Progenitor cell of endocrine pancreas (in vitro differentiated cells): Measurements from ENCODE around the gene SRXN1. TPM values are rescaled to one million over a fixed set of nuclear protein-coding genes. Genes with fewer than 3 reads are reported as not detected.
A peak's percentile ranks its signal among the peaks of the same experiment; 100 is the strongest.
"Not testable (repeated sequence)": the region's sequence is repeated elsewhere in the genome, so short reads cannot be mapped to it uniquely, and the experiment has no call there.

ENCODE experiments used
- DNase-seq: peaks from one replicate; pipeline ENCODE4 v3.0.0; 2021; ENCODE audit warnings: low spot score; ENCODE audit not compliant: unreplicated experiment
- H3K27ac Mint-ChIP-seq: 2 replicates; pipeline ENCODE4 v1.8.0; 2021; ENCODE audit warnings: mild to moderate bottlenecking, moderate library complexity, mixed read lengths
- H3K27me3 Mint-ChIP-seq: 2 replicates; pipeline ENCODE4 v1.8.0; 2021; ENCODE audit warnings: mixed read lengths
- H3K36me3 Mint-ChIP-seq: 2 replicates; pipeline ENCODE4 v1.8.0; 2022; ENCODE audit warnings: mixed read lengths; ENCODE audit not compliant: insufficient read depth
- H3K4me1 Mint-ChIP-seq: 2 replicates; pipeline ENCODE4 v1.8.0; 2021; ENCODE audit warnings: low read depth, mixed read lengths
- H3K4me3 Mint-ChIP-seq: 2 replicates; pipeline ENCODE4 v1.8.0; 2021; ENCODE audit warnings: low read depth, mild to moderate bottlenecking, moderate library complexity, mixed read lengths
- H3K9me3 Mint-ChIP-seq: 2 replicates; pipeline ENCODE4 v1.8.0; 2021; ENCODE audit warnings: low read depth, mixed read lengths
- total RNA-seq: library from RNA; stranded (reverse); gene quantifications from 2 replicates; pipeline ENCODE4 v1.2.1, GENCODE V29; 2021
- TF ChIP-seq, protein P1 (sequence below): fragments of 200-600 bp; sonication (generic); IDR thresholded peaks from one replicate; pipeline ENCODE4 v1.5.0; 2021; ENCODE audit warnings: antibody characterized with exemption, mild to moderate bottlenecking; ENCODE audit not compliant: unreplicated experiment

Gene SRXN1
- total RNA-seq, 1 donor from 2014 or later: 12.0 TPM

DNA sequence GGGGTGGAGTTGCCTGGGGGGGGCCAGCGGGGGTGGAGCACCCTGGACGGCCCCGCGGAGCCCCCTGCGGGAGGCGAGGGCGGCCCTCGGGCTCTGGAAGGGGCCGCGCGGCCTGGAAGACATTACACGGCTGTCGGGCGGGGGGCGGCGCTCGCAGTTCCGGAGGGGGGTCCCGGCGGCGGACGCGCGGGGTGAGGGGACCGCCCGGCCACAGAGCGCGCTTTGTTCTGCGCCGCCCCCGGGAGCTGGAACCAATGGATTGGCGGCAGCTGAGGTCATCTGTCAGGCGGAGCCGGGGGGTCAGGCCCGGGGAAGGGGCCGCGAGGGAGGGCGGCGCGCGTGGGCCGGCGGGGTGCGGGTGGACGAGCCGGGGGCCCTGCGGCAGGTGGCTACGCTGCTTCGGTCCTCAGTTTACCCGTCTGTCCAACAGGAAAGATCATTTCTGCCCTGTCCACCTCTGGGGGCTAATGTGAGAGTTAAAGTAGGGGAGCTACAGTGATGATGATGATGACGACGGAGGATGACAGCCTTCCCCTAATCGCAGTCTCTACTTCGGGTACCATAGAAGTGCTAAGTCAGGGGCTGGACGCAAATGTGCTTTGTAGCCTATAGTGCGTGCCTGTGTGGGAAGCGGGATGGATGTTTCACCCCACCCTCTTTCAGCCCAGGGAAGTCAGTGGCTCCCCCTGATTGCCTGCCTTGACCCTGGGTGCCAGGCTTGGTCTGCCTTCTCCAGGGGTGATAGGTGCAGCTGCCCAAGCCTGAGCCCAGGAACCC is 10.4 kb downstream of the SRXN1 start:
- no peaks in the 10 kb centered on the region for H3K36me3 Mint-ChIP-seq
- TF ChIP-seq, protein P1, sequence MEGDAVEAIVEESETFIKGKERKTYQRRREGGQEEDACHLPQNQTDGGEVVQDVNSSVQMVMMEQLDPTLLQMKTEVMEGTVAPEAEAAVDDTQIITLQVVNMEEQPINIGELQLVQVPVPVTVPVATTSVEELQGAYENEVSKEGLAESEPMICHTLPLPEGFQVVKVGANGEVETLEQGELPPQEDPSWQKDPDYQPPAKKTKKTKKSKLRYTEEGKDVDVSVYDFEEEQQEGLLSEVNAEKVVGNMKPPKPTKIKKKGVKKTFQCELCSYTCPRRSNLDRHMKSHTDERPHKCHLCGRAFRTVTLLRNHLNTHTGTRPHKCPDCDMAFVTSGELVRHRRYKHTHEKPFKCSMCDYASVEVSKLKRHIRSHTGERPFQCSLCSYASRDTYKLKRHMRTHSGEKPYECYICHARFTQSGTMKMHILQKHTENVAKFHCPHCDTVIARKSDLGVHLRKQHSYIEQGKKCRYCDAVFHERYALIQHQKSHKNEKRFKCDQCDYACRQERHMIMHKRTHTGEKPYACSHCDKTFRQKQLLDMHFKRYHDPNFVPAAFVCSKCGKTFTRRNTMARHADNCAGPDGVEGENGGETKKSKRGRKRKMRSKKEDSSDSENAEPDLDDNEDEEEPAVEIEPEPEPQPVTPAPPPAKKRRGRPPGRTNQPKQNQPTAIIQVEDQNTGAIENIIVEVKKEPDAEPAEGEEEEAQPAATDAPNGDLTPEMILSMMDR: no peak
- DNase-seq: peak; percentile 37
- peak overlapping the region; percentile 52 for H3K4me3 Mint-ChIP-seq
- peak overlapping the region; percentile 86 for H3K27ac Mint-ChIP-seq
- no peaks in the 10 kb centered on the region for H3K9me3 Mint-ChIP-seq
- H3K27me3 Mint-ChIP-seq: peaks cover 6% of the 10 kb centered on the region
- peaks cover 6% of the 10 kb centered on the region for H3K4me1 Mint-ChIP-seq

DNA sequence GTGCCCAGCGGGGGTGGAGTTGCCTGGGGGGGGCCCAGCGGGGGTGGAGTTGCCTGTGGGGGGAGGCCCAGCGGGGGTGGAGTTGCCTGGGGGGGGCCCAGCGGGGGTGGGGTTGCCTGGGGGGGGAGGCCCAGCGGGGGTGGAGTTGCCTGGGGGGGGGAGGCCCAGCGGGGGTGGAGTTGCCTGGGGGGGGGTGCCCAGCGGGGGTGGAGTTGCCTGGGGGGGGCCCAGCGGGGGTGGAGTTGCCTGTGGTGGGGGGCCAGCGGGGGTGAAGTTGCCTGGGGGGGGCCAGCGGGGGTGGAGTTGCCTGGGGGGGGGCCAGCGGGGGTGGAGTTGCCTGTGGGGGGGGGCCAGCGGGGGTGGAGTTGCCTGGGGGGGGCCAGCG is 11.0 kb downstream of the SRXN1 start:
- not testable (repeated sequence) for H3K9me3 Mint-ChIP-seq, H3K36me3 Mint-ChIP-seq, H3K27me3 Mint-ChIP-seq, DNase-seq, H3K27ac Mint-ChIP-seq, H3K4me1 Mint-ChIP-seq, H3K4me3 Mint-ChIP-seq

DNA sequence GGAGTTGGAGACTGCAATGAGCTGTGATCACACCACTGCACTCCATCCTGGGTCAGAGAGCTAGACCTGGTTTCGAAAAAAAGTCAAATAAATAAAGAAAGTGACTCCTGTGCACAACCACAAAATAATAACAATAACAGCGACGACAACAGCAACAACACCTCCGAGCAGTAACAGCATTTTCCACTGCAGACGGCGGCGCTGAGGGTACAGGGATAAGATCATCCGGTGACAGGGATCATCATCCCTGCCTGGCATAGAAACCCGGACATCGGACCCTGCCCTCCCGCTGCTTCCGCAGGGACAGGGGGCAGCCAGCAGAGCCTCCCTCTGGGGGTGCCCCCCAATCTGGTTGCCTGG is 11.5 kb downstream of the SRXN1 start:
- TF ChIP-seq, protein P1: no peak
- Mint-ChIP-seq H3K4me1 (peaks cover 6% of the 10 kb centered on the region), H3K9me3 (no peaks in the 10 kb centered on the region), H3K27me3 (peaks cover 10% of the 10 kb centered on the region), H3K27ac (peak overlapping the region; percentile 88), H3K4me3 (peak overlapping the region; percentile 62), H3K36me3 (no peaks in the 10 kb centered on the region)
- DNase-seq: no peak

DNA sequence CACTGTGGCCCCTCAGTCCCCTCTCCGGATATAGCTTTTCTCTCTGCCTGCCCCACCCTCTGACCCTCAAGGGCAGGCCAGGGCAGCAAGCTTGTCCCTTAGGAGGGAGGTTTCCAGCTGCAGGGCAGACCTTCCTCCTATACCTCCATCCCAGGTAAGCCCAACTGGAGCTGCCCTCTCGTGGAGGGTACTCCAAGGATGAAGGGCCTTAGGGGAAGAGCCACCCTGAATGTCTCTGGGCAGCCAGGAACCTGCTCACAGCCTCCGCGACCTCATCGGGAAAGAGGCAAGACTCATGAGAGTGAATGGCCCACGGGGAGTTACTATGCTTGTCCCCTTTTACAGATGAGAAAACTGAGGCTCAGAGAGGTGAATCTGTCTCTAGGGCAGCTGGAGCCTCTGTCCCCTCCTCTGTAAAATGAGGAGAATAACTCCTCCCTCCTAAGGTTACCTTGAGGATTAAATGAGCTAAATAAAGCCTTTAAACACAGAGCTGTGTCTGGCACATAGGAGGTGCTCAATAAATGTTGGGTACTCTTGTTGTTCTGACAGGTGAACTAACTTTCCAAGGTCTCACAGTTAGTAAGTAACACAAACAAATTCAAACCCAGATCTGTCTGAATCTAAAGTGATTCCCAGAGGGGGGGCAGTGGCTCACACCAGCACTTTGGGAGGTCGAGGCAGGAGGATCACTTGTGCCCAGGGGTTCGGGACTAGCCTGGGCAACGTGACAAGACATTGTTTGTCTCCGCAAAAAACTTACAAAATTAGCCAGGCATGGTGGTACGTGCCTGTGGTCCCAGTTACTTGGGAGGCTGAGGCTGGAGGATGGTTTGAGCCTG is 12.1 kb downstream of the SRXN1 start:
- H3K36me3 Mint-ChIP-seq: no peaks in the 10 kb centered on the region

DNA sequence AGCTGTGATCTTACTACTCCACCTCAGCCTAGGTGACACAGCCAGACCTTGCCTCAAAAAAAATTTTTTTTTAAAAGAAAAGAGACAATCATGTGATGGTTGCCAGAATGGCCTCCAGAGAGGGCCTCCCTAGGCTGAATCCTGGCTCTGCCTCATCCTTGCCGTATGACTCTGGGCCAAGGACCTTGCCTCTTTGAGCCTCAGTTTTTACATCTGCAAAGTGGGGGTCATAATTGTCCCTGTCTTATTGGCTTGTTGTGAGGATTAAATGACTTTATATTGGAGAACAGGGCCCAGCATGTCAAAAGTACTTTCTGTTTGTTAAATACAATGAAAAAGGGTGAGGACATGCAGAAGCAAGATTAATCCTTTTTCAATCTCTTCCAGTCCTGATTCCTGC is 14.4 kb downstream of the SRXN1 start:
- no peaks in the 10 kb centered on the region for H3K36me3 Mint-ChIP-seq
- H3K4me3 Mint-ChIP-seq: no peak overlapping the region
- no peaks in the 10 kb centered on the region for H3K9me3 Mint-ChIP-seq

More for the DNA sequence above, 12.1 kb downstream of the SRXN1 start:
- Mint-ChIP-seq H3K9me3 (no peaks in the 10 kb centered on the region), H3K4me1 (peaks cover 4% of the 10 kb centered on the region), H3K27me3 (peaks cover 14% of the 10 kb centered on the region), H3K4me3 (peak overlapping the region; percentile 62), H3K27ac (peak overlapping the region; percentile 88)
- no peak for DNase-seq
- TF ChIP-seq, protein P1: no peak

More for the DNA sequence above, 14.4 kb downstream of the SRXN1 start:
- Mint-ChIP-seq H3K4me1 (peaks cover 10% of the 10 kb centered on the region), H3K27me3 (peaks cover 14% of the 10 kb centered on the region), H3K27ac (no peak overlapping the region)
- no peak for DNase-seq
- TF ChIP-seq, protein P1: no peak
